RWPE1 (cell line): ENCODE results near the gene NAALADL2.

Source experiments
- CTCF ChIA-PET: fragments of 350-600 bp; sonication (Branson Sonifier 250); formaldehyde crosslinking; extraction: SDS; loops from one replicate; lab custom pipeline; 2021; lab: Yijun Ruan, JAX
- POLR2A ChIA-PET: fragments of 400-600 bp; formaldehyde crosslinking; extraction: SDS; loops from one replicate; lab custom pipeline; 2020; ENCODE audit warnings: antibody characterized with exemption; ENCODE audit not compliant: low non-redundant PET; lab: Yijun Ruan, JAX
- DNase-seq: peaks from one replicate; pipeline ENCODE4 v3.0.0; 2012; ENCODE audit warnings: low spot score
- H3K27ac ChIP-seq: fragments of 450-650 bp; 2 replicates; pipeline ENCODE4 v1.5.1; 2017
- TF ChIP-seq, protein P1 (sequence below): fragments of 450-650 bp; conservative IDR thresholded peaks from 2 replicates; pipeline ENCODE4 v1.5.1; 2017; ENCODE audit warnings: low read depth, mild to moderate bottlenecking

NAALADL2 gene

GRCh38 chr3:175476489-175476888 lies 617.4 kb downstream of the NAALADL2 start:
- H3K27ac ChIP-seq = no peak overlapping the region
- DNase-seq = no peak
- TF ChIP-seq, protein P1, sequence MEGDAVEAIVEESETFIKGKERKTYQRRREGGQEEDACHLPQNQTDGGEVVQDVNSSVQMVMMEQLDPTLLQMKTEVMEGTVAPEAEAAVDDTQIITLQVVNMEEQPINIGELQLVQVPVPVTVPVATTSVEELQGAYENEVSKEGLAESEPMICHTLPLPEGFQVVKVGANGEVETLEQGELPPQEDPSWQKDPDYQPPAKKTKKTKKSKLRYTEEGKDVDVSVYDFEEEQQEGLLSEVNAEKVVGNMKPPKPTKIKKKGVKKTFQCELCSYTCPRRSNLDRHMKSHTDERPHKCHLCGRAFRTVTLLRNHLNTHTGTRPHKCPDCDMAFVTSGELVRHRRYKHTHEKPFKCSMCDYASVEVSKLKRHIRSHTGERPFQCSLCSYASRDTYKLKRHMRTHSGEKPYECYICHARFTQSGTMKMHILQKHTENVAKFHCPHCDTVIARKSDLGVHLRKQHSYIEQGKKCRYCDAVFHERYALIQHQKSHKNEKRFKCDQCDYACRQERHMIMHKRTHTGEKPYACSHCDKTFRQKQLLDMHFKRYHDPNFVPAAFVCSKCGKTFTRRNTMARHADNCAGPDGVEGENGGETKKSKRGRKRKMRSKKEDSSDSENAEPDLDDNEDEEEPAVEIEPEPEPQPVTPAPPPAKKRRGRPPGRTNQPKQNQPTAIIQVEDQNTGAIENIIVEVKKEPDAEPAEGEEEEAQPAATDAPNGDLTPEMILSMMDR = no peak
- ChIA-PET CTCF (interaction anchor here (0.7 kb wide), 1 partner anchor 31 kb away, joined by 3 read pairs; no protein-coding TSS in a partner anchor), POLR2A (no interaction called here)

- TF ChIP-seq, protein P1 = no peak
- POLR2A ChIA-PET = no interaction called here
- H3K27ac ChIP-seq = no peak overlapping the region
- DNase-seq = no peak
- CTCF ChIA-PET = no interaction called here
Measured at GRCh38 chr3:175477651-175478224, 618.6 kb downstream of the NAALADL2 start.

GRCh38 chr3:175478301-175478700 lies 619.2 kb downstream of the NAALADL2 start:
- CTCF ChIA-PET = no interaction called here
- no peak overlapping the region for H3K27ac ChIP-seq
- POLR2A ChIA-PET = no interaction called here
- DNase-seq = no peak
- TF ChIP-seq, protein P1 = no peak

DNA sequence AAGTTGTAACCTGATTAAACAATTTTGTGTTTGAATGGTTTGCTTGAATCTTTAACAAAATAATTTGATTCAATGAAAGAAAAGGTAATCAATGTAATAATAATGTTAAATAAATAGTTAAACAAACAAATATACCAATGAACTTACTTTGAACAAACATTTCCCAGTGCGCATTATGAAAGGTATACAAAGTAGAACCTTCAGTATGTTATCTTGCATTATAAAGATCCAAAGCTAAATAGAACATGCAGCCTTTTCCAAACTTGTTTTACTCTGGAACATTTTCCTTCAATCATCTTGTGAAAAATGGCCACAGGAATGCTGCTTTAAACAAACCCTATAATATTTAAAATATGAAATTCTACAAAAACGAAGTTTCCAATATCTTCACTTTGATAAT lies 620.0 kb downstream of the NAALADL2 start:
- H3K27ac ChIP-seq = no peak overlapping the region
- CTCF ChIA-PET = no interaction called here
- POLR2A ChIA-PET = no interaction called here
- no peak for DNase-seq
- TF ChIP-seq, protein P1 = no peak

DNA sequence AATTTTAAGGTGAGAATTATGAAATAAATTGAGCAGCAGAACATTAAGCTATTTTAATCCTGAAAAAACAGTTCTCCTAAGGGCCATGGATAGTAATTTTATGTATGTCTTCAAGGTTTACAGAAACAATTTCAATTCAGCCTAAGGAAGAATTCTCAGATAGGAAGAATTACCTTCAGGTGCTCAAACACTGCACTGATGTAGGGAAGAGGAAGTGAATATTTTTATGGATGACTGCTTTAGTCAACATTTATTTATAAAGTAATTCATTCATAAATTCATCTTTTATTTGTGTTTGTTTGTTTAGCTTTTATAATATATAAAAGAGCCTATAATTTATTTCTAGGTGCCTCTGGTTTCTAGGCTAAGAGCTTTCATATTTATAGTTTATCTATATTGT lies 620.7 kb downstream of the NAALADL2 start:
- ChIA-PET POLR2A (no interaction called here), CTCF (no interaction called here)
- TF ChIP-seq, protein P1 = no peak
- H3K27ac ChIP-seq = no peak overlapping the region
- no peak for DNase-seq

GRCh38 chr3:175484666-175485065 lies 625.5 kb downstream of the NAALADL2 start:
- ChIA-PET POLR2A (no interaction called here), CTCF (no interaction called here)
- TF ChIP-seq, protein P1 = no peak

More at GRCh38 chr3:175484666-175485065, 625.5 kb downstream of the NAALADL2 start:
- no peak overlapping the region for H3K27ac ChIP-seq
- no peak for DNase-seq
